Measurements from ENCODE around the gene OSBPL7. TPM values are rescaled to one million over a fixed set of nuclear protein-coding genes. Genes with fewer than 3 reads are reported as not detected.

OSBPL7 gene
- polyA plus RNA-seq, 3 donors = 1.6 to 17.3 (median 1.6) TPM

- WGBS (ENCODE audit: insufficient coverage) = no CpG with 5 or more reads among the region's 3 CpGs
- Histone ChIP-seq H2AFZ (ENCODE audit: insufficient read depth, low read depth, low read length, poor library complexity, severe bottlenecking) (no peak overlapping the region), H3K36me3 (replicated peaks in 1 of 2; ENCODE audit: control insufficient read depth in 1 of 2, insufficient read depth in 2 of 2, low read length in 2 of 2) (peaks cover 33 to 40% of the 10 kb centered on the region in 2 donors), H3K9ac (ENCODE audit: insufficient read depth, low read length, poor library complexity, severe bottlenecking) (no peak overlapping the region), H3K27ac (ENCODE audit: low read depth in 1 of 2, low read length in 2 of 2) (no peak overlapping the region), H3K27me3 (ENCODE audit: control insufficient read depth in 2 of 2, insufficient read depth in 2 of 2, low read length in 2 of 2) (no peaks in the 10 kb centered on the region), H3K79me2 (ENCODE audit: insufficient read depth, low read length) (peaks cover 21% of the 10 kb centered on the region), H3K4me1 (ENCODE audit: control insufficient read depth in 1 of 2, insufficient read depth in 2 of 2, low read length in 2 of 2) (peaks cover 29 to 39% of the 10 kb centered on the region in 2 donors), H3K9me3 (replicated peaks in 1 of 2; ENCODE audit: control insufficient read depth in 1 of 2, insufficient read depth in 1 of 2, low read length in 2 of 2) (no peaks in the 10 kb centered on the region), H4K20me1 (ENCODE audit: insufficient read depth, low read length) (no peaks in the 10 kb centered on the region), H3K4me3 (replicated peaks in 1 of 3; ENCODE audit: low read depth in 2 of 3, low read length in 3 of 3) (no peak overlapping the region), H3K4me2 (replicated peaks; ENCODE audit: extremely low read depth, low read length, poor library complexity, severe bottlenecking) (no peak overlapping the region)
- Mint-ChIP-seq H3K27me3 (ENCODE audit: low read depth in 3 of 3) (no peaks in the 10 kb centered on the region), H3K36me3 (peaks cover 30 to 48% of the 10 kb centered on the region in 2 donors), H3K9me3 (peaks cover 0 to 1% (median 0%) of the 10 kb centered on the region in 7 donors), H3K4me3 (no peak overlapping the region), H3K27ac (peak overlapping the region in 2 of 7 donors; percentile 15 to 52), H3K4me1 (peaks cover 41% of the 10 kb centered on the region)
- no peak for DNase-seq
- no peak for TF ChIP-seq CTCF (IDR thresholded peaks at IDR 0.05)
- intact Hi-C loops (cut with micrococcal nuclease) = no loop called here
Measured at GRCh38 chr17:47829870-47830269, 8.3 kb upstream of the OSBPL7 start.

GRCh38 chr17:47823519-47823918 is 1.9 kb upstream of the OSBPL7 start:
- no peak overlapping the region for H3K4me3 ChIP-seq (replicated peaks in 1 of 3; ENCODE audit: low read depth in 2 of 3, low read length in 3 of 3)
- H3K9me3 ChIP-seq (replicated peaks in 1 of 2; ENCODE audit: control insufficient read depth in 1 of 2, insufficient read depth in 1 of 2, low read length in 2 of 2) = no peaks in the 10 kb centered on the region
- H3K9me3 Mint-ChIP-seq = peaks cover 0 to 1% (median 0%) of the 10 kb centered on the region in 7 donors
- peaks cover 47 to 62% of the 10 kb centered on the region in 2 donors for H3K36me3 ChIP-seq (replicated peaks in 1 of 2; ENCODE audit: control insufficient read depth in 1 of 2, insufficient read depth in 2 of 2, low read length in 2 of 2)
- no peak overlapping the region for H2AFZ ChIP-seq (ENCODE audit: insufficient read depth, low read depth, low read length, poor library complexity, severe bottlenecking)
- H3K27ac Mint-ChIP-seq = no peak overlapping the region
- H3K4me2 ChIP-seq (replicated peaks; ENCODE audit: extremely low read depth, low read length, poor library complexity, severe bottlenecking) = no peak overlapping the region
- no peak overlapping the region for H3K4me3 Mint-ChIP-seq
- TF ChIP-seq CTCF (IDR thresholded peaks at IDR 0.05) = no peak
- H3K4me1 ChIP-seq (ENCODE audit: control insufficient read depth in 1 of 2, insufficient read depth in 2 of 2, low read length in 2 of 2) = peaks cover 22 to 25% of the 10 kb centered on the region in 2 donors
- H3K79me2 ChIP-seq (ENCODE audit: insufficient read depth, low read length) = peaks cover 8% of the 10 kb centered on the region
- intact Hi-C loops (cut with micrococcal nuclease) = no loop called here
- H3K4me1 Mint-ChIP-seq = peaks cover 29% of the 10 kb centered on the region
- H3K27me3 ChIP-seq (ENCODE audit: control insufficient read depth in 2 of 2, insufficient read depth in 2 of 2, low read length in 2 of 2) = no peaks in the 10 kb centered on the region
- H3K27ac ChIP-seq (ENCODE audit: low read depth in 1 of 2, low read length in 2 of 2) = no peak overlapping the region
- no peak overlapping the region for H3K9ac ChIP-seq (ENCODE audit: insufficient read depth, low read length, poor library complexity, severe bottlenecking)
- DNase-seq = no peak
- H3K36me3 Mint-ChIP-seq = peaks cover 47 to 62% of the 10 kb centered on the region in 2 donors
- no peaks in the 10 kb centered on the region for H3K27me3 Mint-ChIP-seq (ENCODE audit: low read depth in 3 of 3)
- 86% methylated on average over 1 of the region's 4 CpGs for WGBS (ENCODE audit: insufficient coverage)
- H4K20me1 ChIP-seq (ENCODE audit: insufficient read depth, low read length) = no peaks in the 10 kb centered on the region
